Mammary epithelial cell (primary cell): ENCODE measurements around the gene LRP10.

Experiments
- EZH2 ChIP-seq: IDR thresholded peaks from 2 replicates; pipeline ENCODE4 v1.6.1; 2012; ENCODE audit warnings: low read length, inconsistent platforms, borderline replicate concordance
- TF ChIP-seq, protein P1 (sequence below), 2 donors: IDR thresholded peaks in 1 of 2; conservative IDR thresholded peaks in 1 of 2; 2 replicates each; pipeline ENCODE4 v1.5.1; 2011 to 2012; ENCODE audit warnings: inconsistent platforms in 2 of 2, low read length in 2 of 2, mild to moderate bottlenecking in 2 of 2, control low read depth in 1 of 2, low read depth in 1 of 2; ENCODE audit not compliant: insufficient read depth in 1 of 2; ENCODE audit errors: extremely low read depth in 1 of 2

DNA sequence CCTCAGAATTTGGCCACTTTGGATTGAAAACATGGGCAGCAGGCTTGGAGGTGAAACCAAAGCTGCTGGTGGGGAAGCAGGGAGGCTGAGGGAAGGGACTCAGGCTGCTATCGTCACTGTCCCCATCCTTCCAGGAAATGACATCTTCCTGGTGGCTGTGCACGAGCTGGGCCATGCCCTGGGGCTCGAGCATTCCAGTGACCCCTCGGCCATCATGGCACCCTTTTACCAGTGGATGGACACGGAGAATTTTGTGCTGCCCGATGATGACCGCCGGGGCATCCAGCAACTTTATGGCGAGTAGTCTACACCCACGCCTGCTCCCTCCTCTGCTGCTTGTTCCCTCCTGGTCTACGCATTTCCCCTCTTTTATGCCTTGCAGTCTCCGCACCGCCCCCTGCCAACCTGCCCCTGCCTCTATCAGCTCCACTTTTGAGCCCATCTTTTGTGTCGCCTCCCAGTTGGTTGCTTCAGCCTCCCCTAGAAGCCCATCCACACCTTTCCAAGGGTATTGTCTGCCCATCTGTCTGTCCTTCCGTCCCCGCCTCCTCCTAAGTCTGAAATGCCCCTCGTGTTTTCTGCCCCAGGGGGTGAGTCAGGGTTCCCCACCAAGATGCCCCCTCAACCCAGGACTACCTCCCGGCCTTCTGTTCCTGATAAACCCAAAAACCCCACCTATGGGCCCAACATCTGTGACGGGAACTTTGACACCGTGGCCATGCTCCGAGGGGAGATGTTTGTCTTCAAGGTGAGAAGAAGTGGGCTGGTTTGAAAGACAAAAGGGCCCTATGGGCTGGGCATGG lies 28.2 kb upstream of the LRP10 start:
- TF ChIP-seq, protein P1, sequence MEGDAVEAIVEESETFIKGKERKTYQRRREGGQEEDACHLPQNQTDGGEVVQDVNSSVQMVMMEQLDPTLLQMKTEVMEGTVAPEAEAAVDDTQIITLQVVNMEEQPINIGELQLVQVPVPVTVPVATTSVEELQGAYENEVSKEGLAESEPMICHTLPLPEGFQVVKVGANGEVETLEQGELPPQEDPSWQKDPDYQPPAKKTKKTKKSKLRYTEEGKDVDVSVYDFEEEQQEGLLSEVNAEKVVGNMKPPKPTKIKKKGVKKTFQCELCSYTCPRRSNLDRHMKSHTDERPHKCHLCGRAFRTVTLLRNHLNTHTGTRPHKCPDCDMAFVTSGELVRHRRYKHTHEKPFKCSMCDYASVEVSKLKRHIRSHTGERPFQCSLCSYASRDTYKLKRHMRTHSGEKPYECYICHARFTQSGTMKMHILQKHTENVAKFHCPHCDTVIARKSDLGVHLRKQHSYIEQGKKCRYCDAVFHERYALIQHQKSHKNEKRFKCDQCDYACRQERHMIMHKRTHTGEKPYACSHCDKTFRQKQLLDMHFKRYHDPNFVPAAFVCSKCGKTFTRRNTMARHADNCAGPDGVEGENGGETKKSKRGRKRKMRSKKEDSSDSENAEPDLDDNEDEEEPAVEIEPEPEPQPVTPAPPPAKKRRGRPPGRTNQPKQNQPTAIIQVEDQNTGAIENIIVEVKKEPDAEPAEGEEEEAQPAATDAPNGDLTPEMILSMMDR (conservative IDR thresholded peaks at IDR 0.05 in 1 of 2, IDR thresholded peaks at IDR 0.05 in 1 of 2; ENCODE audit: extremely low read depth in 1 of 2, insufficient read depth in 1 of 2, low read depth in 1 of 2, low read length in 2 of 2), result no peak
- TF ChIP-seq EZH2, result no peak
